GM12864 (cell line): ENCODE data around the gene NXPH4.

ENCODE experiments used
- DNase-seq: peaks from one replicate; pipeline ENCODE4 v3.0.0-alpha.2; 2011; ENCODE audit warnings: low read depth
- H3K4me3 ChIP-seq: 2 replicates; pipeline ENCODE4 v1.5.1; 2011; ENCODE audit warnings: mild to moderate bottlenecking, low read depth, low read length, control low read depth
- CTCF ChIP-seq: IDR thresholded peaks from 2 replicates; pipeline ENCODE4 v1.5.1; 2011; ENCODE audit warnings: low read depth, mild to moderate bottlenecking, moderate library complexity, low read length, control low read depth, inconsistent platforms; ENCODE audit errors: missing control alignments

Gene NXPH4

DNA sequence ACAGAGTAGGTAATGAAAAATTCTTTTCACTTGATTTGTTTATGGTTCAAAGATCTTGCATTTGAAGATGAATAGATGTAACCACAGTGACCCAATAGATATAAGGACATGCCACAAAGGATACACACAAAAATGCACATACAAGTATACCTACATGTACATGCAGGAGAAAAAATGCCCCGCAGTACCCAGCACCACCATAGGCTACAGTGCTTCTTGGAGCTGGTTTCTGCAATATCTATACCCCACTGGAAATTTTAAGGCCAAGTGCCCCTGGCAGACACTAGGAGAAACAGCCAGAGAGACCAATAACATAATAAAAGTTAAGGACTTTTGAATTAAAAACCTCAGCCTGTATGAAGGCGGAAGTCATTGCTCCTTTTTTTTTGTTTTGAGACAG lies 46.5 kb downstream of the NXPH4 start:
- no peak overlapping the region for H3K4me3 ChIP-seq
- TF ChIP-seq CTCF, result no peak
- no peak for DNase-seq

DNA sequence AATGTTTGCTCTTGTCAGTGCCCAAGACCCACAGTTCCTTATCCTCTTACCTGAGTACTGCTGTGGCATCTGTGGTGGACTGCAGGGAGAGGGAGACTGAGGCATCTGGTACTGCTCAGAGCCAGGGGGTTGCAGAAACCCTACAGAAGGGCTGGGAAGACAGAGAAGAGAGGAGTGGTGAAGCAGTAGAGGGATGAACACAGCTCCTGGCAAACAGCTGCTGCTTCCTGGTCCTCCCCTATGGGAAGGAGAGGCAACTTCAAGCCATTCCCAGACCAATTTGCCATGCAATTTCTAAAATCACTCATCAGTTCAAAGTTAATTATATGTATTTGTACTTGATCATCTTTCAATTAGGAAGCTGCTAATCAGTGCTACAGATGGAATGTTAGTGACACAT lies 50.1 kb downstream of the NXPH4 start:
- H3K4me3 ChIP-seq, result no peak overlapping the region
- no peak for DNase-seq
- TF ChIP-seq CTCF, result no peak

- H3K4me3 ChIP-seq, result no peak overlapping the region
- TF ChIP-seq CTCF, result no peak
- no peak for DNase-seq
Observed at GRCh38 chr12:57268264-57268663, 51.7 kb downstream of the NXPH4 start.

GRCh38 chr12:57270966-57271470 lies 54.4 kb downstream of the NXPH4 start:
- TF ChIP-seq CTCF, result no peak
- no peak overlapping the region for H3K4me3 ChIP-seq
- DNase-seq, result no peak

- DNase-seq, result no peak
- H3K4me3 ChIP-seq, result no peak overlapping the region
Observed at GRCh38 chr12:57272337-57273151, 56.0 kb downstream of the NXPH4 start.

GRCh38 chr12:57273516-57273915 lies 56.9 kb downstream of the NXPH4 start:
- DNase-seq, result no peak

More at GRCh38 chr12:57272337-57273151, 56.0 kb downstream of the NXPH4 start:
- TF ChIP-seq CTCF, result no peak

More at GRCh38 chr12:57273516-57273915, 56.9 kb downstream of the NXPH4 start:
- no peak for TF ChIP-seq CTCF
- no peak overlapping the region for H3K4me3 ChIP-seq
